HG02885 (cell line): Measurements from ENCODE around the gene COA8.
"Not testable (repeated sequence)": the region's sequence is repeated elsewhere in the genome, so short reads cannot be mapped to it uniquely, and the experiment has no call there.

Experiments used
- ATAC-seq: cut with Tn5 transposase; IDR thresholded peaks from one replicate; pipeline ENCODE4 v1.9.1; 2021; ENCODE audit warnings: mild to moderate bottlenecking; ENCODE audit not compliant: unreplicated experiment, poor library complexity

COA8 gene

DNA sequence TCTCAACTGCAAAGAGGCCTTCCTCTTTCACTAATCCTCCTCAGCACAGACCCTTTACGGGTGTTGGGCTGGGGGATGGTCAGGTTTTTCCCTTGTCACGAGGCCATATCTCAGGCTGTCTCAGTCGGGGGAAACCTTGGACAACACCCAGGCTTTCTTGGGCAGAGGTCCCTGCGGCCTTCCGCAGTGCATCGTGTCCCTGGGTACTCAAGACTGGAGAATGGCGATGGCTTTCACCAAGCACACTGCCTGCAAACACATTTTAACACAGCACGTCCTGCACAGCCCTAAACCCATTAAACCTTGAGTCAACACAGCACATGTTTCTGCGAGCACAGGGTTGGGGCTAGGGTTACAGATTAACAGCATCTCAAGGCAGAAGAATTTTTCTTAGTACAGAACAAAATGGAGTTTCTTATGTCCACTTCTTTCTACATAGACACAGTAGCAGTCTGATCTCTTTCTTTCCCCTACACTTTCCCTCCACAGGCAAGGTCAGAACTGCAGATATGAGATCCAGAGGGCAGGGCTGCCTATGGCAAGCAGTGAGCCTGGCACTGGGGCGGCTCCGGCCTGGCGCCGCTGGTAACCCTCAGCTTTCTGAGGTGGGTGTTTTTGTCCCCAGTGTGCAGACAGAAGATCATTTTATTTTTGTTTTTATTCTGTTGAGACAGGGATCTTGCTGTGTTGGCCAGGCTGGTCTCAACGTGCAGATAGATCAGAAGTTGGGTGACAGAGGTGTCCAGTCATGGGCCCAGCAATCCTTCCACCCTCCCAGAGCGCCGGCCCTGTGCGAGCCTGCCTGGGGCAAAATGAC lies 37.1 kb upstream of the COA8 start:
- not testable (repeated sequence) for ATAC-seq

DNA sequence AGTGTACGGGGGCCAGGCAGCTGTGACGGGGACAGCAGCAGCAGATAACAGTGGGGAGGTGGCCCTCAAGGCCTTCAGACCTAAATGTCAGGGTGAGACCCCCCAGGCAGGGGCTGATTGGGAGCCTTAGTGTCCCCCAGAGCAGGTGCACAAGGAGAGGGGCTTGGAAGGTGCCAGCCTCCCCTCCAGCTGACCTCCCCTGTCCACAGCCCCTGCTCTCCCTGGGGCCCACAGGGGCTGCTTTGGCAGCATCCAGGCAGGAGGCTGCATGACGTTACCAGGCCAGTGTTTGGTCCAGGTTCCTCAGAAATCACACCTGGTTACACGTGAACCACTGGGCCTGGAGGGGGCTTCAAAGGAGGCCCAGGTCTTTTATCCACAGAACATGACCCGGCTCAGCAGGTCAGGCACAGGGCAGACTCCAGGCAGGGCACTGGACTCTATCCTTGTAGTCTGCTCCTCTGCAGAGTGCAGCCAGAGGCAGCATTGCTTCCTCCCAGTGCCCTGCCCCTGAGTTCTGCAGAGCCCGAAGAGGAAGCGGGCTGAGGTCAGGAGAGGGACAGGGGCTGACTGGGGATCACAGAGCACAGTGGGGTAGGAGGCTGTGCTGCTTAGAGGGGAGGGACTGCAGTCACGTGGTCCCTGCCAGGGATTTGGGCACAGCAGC lies 36.4 kb upstream of the COA8 start:
- ATAC-seq = no peak

DNA sequence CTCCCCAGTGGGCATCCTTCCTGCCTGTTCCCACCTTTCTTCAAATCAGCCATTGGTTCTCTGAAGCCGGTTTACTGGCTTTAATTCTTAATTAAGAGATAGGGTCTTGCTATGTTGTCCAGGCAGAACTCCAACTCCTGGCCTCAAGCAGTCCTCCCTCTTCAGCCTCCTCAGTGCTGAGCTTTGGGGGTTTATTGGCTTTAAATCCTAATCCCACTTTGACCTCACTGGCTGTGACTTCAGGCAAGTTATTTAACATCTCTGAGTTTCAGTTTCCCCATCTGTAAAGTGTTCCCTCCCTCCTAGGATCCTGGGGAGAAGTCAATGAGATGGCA lies 35.9 kb upstream of the COA8 start:
- no peak for ATAC-seq

DNA sequence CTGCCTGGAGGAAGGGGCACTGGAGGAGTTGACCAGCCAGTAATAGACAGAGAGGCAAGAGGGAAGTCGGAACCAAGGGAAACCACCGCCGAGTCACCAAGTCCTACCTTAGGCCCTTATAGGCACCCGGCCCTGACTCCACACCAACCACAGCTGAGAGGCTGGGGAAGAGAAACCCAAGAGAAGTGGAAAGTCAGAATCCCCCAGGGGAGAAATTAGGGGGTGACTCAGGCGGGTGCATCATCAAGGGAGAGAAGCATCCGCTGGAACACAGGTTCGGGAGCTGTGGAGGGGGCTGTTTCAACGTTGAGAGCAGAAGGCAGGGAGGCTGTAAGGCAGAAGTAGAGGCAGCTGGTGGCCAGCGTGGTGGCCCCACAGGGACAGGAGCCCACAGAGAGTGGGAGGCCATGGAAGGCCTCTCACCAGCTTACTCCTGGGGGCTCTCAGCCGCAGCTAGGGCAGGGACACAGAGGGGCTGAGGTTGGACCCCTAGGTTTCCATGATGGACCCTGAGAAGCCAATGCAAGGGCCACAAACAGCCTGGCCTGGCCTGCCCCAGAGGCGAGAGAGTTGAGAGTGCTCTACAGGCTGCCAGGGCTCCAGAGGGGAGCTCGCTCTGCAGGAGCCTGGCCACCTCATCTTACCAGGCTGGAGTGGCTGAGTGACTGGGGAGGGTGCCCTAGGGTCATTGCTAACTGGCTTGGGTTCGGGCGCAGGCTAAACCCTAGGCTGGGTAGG lies 35.2 kb upstream of the COA8 start:
- ATAC-seq = peak; percentile 53

DNA sequence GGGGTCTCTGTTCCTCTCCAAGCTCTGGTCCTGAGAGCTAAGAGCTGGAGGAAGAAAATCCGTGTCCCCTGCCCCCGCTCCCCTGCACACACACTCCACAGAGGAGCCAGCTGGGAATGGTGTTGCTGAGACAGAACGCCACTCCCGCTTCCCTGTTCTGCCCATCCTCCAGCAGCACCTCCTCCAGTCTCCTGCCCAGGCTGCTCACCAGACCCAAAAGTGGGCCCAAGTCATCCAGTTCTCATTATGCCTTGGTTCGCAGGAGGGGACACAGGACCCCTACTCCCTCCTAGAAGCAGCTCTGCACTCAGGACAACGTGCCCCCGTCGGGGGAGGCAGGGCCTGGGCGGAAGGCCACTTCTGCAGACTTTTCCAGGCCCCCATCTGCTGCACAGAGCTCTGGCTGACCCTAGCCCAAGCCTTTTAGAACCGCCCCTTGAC lies 34.6 kb upstream of the COA8 start:
- ATAC-seq = no peak

DNA sequence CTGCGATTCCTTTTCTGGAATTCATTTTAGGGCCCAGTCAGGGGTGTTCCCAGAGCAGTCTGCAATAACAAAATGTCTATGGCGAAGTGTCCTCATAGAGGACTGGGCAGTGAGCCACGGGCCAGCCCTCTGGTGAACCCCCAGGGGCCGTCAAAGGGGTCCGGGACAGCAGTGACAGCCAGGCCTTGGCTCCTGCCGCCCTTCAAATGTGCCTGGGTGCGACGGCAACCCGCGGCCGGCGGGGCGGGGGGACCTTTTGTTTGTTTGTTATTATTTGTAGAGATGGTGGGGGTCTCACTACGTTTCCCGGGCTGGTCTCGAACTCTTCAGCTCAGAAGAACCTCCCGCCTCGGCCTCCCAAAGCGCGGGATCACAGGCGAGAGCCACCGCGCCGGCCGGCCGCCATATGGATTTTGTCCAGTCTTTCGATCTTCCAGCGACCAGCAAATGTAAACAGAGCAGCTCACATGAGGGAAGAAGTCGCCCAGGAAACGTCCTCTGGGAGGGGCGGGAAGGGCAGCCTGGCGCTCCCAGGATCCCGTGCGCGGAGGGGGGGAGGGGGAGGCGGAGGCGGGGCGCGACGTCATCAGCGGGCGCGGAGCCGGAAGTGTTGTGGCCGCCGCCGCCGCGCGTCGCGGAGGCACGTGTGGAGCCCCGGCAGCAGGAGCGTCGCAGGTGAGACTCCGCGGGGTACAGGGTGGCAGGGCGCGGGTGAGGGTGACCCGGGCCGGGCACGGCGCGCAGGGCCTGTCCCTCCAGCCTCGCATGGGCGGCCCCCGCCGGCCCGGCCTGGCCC lies 34.0 kb upstream of the COA8 start, which contains the start of gene TRMT61A:
Gene TRMT61A (plus strand): TSS at position 610 of the 796 bp plus-strand sequence. CDS start 783 bp downstream, outside the sequence.
- peak; percentile 62 for ATAC-seq

DNA sequence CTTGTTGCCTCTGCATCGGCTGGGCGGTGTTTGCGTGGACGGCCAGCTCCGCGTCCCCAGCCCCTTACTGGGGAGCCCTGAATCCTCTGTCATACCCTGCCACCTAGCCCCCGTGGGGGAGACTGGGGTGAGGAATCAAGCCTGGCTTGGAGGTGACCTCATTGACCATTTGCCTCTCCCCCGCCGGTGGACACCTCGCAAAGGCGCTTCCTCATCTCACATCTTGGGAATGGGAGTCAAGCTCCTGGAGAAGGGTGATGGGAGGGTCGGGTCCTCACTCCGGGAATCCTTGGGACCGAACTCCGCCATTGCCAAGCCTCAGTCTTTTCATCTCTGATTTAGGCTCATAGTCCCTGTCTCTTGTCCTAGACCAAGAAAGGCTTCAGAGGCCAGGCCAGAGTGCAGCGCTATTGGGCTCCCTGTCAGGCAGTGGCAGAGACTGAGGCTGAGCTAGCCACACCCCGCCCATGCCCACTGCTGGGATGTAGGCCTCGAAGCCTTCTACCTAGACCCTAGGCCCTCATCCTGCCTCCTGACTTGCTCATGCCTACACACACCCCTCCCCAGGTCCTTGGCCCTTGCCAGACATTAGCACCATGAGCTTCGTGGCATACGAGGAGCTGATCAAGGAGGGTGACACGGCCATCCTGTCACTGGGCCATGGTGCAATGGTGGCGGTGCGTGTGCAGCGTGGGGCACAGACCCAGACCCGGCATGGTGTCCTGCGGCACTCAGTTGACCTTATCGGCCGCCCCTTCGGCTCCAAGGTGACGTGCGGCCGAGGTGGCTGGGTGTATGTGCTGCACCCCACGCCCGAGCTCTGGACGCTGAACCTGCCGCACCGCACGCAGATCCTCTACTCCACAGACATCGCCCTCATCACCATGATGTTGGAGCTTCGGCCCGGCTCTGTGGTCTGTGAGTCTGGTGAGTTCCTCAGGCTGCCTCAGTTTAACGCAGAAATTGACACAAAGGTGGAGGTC lies 33.1 kb upstream of the COA8 start:
- ATAC-seq = no peak

DNA sequence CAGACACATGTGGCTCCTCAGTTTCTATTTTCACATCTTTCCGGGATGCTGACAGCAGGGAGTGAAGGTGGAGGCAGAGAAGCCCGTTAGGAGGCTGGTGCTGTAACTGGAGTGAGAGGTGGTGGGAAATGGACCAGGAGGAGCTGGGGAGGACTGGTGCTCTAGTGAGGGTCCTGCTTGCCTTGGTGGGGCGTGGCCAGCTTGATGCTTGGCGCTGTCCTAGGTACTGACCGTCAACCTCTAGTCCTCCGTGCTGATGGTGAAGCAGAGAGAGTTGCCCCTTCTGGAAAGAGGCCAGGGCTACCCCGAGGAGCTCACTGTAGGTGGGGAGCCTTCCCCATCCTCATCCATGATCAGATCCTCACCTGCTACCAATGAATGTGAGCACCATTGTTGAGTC lies 32.4 kb upstream of the COA8 start:
- ATAC-seq = no peak

DNA sequence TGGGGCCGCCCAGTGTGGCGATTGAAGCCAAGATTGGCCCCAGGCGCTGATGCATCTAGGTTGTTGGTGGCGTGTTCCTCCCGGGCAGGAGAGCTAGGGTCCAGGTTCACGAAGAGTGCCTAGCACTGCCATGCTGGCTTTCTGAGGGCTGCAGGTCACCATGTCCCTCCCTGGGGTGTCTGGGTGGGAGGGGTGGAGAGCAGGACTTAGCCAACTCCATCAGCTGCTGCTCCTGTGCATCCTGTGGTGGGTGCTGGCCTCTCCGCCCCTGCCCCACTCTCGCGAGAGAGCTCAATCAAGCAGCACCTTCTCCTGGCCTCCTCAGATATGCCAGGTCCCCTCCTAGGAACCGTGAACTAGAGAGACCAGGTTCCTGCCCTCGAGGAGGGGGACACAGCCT lies 31.9 kb upstream of the COA8 start:
- no peak for ATAC-seq

DNA sequence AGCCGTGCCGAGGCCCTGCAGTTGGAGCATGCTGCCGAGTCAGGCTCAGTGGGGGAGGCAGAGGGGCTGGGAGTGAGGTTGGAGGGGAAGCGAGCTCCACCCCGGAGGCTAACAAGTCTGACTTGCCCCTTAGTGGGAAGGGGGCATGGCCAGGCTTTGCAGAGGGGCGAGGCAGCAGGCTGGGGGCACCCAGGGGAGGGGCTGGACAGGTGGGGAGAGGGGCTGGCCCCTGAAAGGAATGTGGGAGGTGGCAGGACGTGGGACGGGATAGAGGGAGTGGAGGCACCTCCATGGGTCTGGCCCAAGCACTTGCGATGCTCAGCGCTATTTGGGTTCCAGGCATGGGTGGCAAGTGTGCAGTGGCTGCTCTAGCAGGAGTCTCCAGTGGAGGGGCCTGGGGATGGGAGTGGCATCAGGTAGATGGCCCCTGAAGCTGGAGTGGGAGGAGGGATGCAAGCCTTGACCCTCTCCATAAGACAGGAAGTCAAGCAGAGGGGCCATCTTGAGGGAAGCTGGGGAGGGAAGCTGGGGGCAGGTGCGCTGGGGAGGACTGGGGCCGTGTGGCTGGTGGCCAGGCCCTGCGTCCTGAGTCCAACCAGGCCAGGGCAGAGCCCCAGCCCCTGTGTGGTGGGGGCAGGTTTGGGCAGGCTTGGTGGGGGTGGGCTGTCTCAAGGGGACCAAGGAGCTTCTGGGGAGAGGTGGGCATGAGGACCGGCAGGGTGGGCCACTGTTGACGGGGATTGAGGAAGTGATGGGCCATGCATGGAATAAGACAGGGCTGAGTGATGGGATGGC lies 31.1 kb upstream of the COA8 start:
- no peak for ATAC-seq

DNA sequence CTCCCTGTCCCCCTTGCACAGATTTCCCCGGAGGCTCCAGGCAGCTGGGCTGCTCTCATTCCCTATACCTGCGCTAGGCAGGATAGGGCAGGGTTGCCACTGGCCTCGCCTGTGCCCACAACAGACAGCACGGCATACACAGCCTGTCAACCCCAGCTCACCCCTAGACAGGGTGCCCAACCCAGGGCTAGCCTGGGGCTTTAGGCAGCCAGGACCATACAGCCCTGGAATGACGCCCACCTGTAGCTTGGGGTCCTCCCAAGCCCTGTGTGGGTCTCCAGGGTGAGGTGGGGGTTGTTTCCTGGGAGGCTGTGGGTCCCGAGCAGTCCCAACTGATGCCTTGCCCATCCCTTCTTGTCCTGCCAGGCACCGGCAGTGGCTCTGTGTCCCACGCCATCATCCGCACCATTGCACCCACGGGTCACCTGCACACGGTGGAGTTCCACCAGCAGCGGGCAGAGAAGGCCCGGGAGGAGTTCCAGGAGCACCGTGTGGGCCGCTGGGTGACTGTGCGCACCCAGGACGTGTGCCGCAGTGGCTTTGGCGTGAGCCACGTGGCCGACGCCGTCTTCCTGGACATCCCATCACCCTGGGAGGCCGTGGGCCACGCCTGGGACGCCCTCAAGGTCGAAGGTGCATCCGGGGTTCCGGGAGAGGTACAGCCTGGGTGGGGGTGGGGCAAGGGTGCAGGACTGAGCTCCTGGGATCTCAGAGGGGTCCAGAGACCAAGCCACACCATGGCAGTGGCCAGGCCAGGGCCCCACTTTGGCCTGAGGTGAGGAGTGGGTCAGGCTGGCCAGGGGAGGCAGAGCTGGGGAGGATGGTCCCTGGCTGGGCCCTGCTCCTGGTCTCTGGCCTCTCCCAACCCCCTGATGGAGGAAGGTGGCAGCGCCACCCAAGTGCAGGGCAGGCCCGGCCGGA lies 30.3 kb upstream of the COA8 start:
- no peak for ATAC-seq

DNA sequence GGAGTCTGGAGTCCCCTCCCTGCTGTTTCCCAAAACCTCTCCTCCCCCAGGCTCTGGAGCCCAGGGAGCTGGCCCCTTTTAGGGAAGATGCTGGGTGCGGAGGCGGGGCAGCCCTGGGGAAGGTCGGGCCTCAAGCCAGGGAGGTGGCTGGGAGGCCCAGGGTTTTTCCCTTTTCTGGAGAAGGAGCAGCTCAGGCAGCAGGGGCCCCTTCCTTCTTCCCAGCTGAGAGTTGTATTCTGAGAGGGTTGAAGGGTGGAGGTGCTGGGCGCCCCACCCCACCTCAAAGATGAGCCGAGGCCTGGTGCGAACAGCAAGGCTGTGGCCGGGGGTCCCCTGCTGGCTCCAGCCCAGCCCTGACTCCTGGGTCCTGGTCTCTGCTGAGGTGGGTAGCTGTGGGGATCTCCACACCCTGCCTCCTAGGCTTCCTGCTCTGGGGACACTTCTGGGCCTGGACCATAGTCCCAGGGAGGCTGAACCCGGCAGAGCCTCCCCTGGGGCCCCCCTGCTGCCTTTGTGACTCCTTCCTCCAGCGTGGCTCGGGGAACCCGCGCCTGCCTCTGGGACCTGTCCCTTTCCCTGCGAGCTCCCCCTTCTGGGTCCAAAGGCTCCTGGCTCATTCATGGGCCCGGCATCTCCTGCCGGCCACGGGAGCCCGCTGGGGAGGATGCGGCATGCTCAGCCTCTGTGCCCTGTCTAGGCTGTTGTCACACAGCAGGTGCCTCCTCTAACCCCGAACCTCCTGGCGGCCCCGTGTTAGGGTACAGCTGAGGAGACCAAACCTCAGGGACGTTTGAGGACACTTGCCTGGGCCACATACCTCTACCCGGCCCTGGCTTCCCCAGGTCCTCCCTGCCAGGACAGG lies 29.4 kb upstream of the COA8 start:
- ATAC-seq = no peak

DNA sequence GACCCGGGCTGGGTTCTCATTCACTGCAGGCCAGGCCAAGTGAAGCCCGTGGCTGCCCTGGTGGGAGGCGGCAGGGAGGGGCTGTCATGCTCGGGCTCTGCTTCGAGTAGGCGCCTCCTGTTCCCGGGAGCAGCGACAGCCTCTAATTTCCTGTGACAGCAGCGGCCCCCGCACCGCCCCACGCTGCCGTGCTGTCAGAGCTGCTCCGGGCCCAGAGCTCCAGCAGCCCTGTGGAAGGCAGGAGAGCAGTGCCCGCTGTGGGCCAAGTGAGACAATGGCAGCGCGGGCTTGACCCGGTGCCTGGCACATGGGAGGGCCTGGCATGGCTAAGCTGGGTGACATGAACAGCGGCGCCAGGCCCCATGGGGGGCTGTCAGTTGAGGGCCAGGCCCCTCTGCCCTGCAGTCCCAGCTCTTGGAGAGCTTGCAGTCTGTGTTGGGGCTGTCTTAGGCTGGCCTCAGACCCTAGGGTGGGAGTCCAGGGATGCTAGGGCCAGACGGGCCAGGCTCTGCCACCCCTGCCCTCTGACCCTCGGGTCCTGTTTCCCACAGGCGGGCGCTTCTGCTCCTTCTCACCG lies 28.7 kb upstream of the COA8 start:
- no peak for ATAC-seq

DNA sequence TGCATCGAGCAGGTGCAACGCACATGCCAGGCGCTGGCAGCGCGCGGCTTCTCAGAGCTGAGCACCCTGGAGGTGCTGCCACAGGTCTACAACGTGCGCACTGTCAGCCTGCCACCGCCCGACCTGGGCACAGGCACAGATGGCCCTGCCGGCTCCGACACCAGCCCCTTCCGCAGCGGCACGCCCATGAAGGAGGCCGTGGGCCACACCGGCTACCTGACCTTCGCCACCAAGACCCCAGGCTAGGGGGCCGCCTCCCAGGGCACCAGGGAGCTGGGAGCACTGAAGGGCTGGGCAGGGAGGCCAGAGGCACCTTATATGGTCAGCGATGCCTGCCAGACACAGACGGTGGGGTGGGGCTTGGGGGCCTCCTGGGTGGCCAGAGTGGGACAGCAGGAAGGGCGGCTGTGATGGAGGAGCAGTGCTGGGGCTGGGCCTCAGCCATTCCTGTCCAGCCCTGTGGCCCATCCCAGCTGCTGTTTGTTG lies 28.1 kb upstream of the COA8 start:
- no peak for ATAC-seq

DNA sequence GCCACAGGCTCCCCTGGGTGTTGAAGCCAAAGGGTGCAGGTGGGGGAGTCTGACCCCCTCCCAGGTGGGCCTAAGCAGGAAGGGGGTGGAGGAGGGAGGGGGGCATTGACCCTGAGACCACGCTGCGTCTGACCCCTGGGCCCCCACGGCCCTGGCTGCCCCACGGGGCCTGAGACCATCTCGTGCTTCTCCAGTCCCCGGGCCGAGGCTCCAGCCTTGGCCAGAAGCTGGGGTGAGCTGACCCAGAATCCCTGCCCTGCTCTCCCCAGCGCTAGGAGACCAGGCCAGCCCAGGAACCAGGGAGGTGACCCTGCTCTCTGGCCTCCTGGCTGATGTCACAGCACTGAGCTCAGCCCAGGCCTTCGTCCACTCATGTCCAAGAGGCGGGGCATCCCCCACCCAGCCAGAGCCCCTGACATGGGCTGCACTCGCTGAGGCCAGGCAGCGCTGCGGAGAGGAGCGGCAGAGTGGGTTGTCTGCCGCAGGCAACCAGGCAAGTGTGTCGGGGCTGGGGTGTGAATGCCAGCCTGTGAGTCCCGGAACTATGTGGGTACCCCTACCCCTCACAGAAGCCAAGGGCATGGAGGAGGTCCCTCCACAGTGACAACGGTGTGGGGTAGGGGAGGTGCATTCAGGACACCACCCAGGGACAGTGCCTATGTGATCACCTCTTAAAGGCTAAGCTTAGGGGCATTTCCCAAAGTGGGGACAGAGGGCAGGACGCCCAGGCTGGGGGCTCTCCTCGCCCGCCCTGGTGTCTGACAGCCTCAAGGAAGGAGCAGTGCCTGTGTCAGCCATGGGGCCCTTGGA lies 27.5 kb upstream of the COA8 start:
- no peak for ATAC-seq
